Measurements from ENCODE around the gene ANKRD16.
"Not testable (repeated sequence)": the region's sequence is repeated elsewhere in the genome, so short reads cannot be mapped to it uniquely, and the experiment has no call there.

Gene ANKRD16

DNA sequence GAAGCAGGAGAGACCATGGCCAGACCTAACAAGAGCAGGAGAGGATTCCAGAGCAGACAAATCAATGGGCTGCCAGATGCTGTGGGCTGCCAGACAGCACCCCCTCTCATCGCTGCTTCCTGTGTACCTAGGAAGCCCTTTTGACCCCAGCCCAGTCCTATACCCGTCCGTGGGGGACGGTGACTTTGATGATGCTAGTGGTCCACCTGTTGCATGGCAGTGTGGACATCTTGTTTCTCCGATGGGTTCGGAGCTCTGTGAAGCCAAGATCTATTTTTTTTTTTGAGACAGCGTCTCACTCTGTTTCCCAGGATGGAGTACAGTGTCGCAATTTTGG is 58.3 kb downstream of the ANKRD16 start:
- no peak for DNase-seq

DNA sequence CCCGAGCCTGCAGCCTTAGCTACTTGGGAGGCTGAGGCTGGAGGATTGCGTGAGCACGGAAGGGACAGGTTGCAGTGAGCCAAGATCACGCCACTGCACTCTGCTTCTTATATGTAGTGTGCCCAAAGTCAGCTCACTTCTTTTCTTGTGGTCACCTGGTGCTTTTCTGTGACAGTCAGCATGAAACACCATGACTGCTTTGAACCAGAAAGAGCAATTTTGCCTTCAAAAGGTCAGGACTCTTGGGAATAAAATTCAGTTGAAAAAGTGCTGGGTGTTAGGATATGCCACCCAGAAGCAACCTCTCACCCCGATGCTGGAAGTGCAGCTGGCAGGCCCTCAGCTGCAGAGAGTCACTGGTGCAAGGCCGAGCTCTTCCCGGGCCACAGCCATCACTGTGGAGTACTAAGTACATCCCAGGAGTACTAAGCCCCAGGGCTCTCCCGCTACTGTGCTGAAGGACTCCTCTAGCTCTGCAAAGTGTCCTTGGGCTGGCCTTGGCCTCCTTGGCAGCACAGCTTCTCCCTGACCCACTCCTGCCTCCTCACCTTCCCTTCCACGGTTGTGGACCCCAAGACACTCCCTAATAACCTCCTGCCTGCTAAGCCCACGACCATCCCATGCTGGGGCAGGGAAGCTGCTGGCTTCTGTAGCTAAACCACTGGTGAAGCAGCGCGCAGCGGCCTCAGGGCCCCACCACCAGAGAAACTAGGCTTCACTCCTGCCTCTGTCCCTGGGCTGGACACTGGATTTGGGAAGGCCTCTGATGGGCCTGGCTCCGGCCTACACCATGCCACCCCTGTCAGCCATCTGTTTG is 58.9 kb downstream of the ANKRD16 start:
- DNase-seq = no peak

DNA sequence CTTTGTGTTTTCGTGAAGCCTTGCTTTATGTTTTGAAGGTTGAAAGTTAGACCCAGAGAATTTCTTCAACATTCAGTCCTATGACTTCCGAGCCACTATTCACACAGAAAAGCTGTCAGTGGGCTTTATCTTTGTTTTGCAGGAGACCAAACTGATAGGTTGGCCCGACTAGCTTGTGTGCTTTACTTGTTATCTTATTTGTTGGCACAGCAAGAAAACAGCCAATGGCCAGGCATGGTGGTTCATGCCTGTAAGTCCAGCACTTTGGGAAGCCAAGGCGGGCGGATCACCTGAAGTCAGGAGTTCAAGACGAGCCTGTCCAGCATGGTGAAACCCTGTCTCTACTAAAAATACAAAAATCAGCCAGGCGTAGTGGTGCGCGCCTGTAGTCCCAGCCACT is 60.4 kb downstream of the ANKRD16 start:
- DNase-seq = no peak

DNA sequence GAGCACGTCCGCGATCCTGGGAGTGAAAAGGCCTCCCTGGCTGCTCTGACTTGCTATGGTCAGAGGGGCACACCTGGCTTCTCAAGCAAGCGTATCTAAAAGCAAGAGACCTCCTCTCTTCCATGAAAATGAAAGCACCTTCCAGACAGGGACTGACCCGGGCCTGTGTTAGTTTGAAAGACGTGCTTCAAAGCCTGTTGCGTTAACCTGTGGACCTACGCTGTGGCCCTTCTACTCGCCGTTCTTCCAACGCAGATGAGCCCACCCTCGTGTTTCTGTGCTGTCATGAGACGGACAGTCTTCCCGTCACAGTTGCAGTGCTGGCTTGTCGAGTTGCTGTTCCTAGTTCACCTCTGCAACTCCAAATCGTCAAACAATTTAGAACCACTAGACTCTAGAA is 61.0 kb downstream of the ANKRD16 start:
- DNase-seq = no peak

DNA sequence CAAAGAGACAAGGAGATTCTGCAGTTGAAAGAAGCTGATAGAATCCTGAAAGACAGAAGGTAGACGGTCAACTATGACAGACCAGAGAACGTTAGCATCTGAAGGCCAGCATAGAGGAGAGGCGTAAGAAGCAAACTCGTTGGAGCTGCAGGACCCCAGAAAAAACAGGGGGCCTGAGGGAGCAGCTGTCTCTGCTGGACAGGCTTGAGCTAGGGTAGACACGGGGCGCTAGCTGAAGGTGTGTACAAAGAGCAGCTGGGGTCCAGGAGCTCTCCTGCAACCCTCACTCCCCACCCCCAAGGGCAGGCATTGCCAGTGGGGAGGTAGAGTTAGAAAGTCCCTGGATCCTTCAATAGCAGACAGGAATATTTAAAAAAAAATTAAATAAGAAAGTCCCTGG is 61.9 kb downstream of the ANKRD16 start:
- DNase-seq = no peak

DNA sequence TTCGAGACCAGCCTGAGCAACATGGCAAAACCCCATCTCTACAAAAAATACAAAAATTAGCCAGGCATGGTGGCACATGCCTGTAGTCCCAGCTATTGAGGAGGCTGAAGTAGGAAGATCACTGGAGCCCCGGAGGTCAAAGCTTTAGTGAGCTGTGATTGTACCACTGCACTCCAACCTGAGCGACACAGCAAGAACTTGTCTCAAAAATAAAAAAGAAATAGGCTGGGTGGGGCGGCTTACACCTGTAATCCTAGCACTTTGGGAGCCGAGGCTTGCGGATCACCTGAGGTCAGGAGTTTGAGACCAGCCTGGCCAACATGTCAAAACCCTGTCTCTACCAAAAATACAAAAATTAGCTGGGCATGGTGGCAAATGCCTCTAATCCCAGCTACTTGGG is 63.2 kb downstream of the ANKRD16 start:
- not testable (repeated sequence) for DNase-seq

DNA sequence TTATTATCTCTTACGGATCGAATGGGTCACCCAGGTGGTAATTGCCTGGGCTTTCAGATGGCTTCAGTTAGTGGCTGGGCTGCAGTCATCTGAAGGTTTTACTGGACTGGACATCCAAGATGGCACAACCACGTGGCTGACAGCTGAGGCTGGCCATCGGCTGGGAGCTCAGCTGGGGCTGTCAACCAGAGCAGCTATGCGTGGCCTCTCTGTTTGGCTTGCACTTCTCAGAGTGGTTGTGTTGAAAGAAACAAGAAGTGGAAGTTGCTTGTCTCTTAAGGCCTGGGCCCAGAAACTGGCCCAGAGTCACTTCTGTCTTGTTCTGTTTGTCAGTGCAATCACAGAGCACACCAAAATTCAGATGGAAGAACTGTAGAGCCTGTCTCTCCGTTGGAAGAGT is 70.8 kb downstream of the ANKRD16 start:
- DNase-seq = no peak

DNA sequence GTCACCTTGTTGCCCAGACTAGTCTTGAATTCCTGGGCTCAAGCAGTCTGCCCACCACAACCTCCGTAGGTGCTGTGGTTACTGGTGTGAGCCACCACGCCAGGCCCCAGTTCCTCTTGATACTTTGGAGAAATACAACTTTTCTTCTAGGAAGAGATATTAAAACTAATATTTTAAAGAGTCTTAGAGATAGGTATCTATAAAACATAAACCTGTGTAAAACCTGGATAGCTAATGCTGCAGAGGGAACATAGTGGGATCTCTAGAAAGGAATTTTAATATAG is 71.7 kb downstream of the ANKRD16 start:
- no peak for DNase-seq

DNA sequence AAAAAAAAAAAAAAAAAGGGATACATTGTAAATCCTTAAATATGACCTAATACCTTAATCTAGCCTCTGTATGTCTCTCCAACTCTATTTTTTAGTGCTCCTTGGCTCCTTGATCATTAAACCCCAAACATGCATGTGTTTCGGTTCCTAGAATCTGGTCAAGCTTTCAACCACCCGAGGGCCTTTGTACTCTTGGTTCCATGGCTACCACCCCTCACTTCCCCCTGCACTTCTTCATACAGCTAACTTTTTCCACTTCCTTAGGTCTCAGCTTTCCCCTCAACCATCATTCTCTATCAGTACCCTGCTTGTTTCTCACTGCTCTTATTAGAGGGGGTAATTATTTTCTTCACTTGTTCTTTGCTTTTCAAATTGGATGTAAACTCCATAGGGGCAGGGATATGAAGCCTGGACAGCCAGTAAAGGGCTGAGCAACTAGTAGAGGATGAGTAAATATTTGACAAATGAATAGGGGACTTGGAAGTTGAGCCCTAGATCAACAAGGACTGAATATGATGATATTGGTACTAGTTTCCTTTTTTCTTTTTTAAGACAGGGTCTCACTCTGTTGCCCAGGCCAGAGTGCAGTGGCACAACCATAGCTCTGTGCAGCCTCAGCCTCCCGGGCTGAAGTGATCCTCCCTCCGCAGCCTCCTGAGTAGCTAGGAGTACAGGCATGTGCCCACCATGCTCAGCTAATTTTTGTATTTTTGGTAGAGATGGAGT is 72.2 kb downstream of the ANKRD16 start:
- no peak for DNase-seq

DNA sequence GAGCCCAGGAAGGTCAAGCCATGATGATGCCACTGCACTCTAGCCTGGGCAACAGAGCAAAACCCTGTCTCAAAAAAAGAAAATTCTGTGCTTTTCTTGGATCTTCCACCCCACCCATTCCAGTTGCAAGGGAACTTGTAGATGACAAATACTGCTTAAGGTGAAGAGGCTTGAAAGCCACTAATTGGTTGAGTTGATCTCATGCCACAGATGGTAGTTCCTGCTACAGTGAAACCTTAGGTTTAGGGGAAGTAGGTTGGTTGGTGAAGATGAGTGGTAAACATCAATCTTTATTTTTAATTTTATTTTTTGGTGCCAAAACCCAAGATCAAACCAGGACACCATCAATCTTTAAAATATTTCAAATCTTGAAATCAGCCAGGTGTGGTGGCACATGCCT is 73.5 kb downstream of the ANKRD16 start:
- DNase-seq = no peak

DNA sequence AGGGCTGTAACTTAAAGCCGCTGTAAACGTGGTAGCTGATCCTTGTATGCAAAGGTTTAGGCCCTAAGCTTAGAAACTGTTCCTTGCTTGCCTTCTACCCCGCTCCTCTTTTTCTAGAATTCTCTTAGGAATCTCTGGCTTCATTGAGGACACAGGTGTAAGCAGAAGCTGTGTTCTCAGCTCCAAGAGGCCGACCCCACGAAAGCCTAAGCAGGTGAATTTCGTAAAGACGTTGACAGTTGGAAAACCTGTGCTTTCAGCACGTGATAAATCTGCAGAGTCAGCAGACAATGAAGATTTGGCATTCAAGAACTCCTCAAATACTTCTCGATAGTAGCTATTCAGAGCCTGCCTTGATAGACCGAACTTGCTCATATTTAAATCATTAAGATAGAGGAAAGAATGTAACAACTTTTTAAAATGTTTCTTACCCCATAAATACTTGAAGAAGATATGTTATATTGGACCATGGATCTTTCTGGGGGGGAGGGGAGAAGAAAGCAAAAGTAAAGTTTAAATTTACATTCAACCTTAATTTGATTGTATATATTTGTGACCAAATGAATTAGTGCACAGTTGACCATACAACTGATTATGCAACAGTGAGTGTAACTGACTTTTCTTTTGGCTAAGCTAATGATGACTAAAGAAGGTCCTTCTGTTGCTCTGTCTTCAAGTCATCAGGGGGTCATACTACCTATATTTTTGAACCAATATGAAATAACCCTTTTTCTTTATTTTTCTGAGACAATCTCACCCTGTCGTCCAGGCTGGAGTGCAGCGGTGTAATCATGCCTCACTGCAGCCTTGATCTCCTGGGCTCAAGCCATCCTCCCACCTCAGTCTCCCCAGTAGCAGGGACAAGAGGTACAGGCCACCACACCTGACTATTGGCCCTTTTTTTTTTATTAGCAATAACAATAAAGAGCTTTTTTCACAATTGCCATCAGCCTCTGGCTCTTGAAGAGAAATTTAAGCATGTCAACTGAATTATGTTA is 75.3 kb downstream of the ANKRD16 start:
- no peak for DNase-seq

DNA sequence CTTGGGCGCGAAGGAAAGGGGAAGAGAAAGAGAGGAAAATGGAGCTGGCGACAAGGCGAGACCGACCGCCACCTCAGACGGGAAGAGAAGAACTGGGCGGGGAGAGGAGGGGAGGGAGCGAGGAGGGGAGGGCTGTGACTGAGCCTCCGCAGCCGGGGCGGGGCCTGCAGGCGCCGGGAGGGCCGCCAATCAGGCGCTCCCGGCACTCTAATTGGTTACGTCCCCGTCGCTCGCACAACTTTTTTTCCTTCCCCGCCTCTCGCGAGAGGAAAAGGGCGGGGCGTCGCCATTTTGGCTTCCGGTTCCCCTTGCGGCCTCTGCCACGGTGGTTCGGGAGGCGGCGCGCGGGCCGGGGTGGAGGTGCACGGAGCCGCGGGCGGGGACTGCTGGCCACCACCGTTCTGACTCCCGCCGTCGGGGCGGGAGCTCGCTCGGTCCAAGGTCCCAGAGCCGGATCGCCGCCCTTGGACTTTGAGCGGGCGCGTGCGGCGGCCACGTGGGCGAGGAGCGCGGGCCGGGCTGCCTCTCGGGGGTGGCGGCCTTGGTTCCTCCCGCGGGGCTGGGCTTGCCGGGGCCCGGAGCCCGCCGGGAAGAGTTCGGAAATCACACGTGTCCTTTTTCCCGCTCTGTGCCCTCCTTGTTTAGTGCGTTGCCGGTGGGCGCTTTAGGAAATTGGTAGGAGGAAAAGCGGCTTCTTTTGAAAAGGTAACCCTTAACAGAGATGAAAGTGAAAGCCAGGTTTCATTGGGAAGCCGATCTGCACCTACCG is 76.2 kb downstream of the ANKRD16 start, which contains the start of gene GDI2:
Gene GDI2 (minus strand): TSS at position 94 of the 769 bp plus-strand sequence. CDS start 176 bp downstream, outside the sequence.
- peak; percentile 11 for DNase-seq

DNA sequence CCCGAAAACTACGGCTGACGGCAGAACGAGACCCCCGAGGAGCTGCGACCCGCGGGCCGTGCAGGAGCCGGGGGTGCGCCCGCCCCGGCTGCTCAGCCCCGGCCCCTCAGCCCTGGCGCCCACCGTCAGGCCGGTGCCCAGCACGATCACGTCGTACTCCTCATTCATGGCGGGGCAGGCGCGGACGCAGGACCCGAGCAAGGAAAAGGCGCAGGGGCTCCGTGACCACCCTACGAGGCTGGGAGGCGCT is 76.7 kb downstream of the ANKRD16 start:
- DNase-seq = no peak

DNA sequence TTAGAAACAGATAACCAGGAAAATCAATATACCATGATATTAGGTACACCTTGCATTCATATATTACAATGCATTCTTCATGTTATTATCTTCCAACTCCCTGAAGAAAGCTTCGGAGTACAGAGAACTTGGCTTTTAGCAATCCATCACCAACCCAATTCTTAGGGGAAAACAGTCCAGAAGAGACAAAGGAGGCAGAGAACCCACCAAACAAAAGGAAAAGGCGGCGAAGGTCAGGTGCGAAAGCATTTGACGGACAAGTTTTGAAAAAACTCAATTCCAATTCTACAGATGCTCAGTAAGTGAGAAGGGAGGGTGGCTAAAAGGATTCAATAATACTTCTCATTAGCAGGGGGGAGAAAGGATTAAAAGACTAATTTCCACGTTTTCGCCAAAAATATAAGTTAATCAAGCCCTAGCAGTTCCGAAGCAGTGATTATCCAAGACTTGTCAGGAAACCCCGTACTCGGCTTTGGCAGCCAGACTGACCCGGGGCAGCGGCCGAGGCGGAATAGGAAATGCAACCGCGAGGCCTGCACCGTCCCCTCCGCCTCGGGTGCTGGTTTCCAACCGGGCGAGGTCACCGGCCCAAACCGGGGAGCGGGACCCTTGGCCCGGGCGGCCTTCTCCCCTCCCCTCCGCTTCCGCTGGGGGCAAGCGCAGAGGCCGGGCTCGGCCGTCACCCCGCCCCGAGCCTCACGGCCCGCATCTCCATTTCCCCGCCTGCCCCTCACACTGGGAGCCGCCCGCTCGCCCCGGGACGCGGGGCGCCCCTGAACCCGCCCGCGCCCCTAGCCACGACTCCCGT is 77.2 kb downstream of the ANKRD16 start:
- no peak for DNase-seq

All from NCI-H524 treated with DMSO at 0.1 percent for 48 hours (cell line).